ENCODE data around the gene ZSWIM5.

DNA sequence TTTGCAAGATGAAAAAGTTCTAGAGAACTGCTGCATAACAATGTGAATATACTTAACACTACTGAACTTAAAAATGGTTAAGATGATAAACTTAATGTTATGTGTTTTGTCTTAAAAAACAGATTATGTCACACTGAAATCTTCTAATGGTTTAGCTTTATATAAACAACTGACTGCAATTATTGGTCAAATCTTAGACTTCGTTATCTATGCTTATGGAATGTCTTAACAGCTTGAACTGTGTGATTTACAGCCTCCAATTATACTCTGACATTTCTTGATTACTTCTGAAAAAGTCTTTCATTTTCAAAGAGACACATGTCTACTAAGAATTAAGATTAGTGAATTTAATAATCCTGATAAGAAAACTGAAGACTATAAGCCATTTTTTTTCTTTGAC, 71.1 kb downstream of the ZSWIM5 start:
- TF ChIP-seq, protein P1, sequence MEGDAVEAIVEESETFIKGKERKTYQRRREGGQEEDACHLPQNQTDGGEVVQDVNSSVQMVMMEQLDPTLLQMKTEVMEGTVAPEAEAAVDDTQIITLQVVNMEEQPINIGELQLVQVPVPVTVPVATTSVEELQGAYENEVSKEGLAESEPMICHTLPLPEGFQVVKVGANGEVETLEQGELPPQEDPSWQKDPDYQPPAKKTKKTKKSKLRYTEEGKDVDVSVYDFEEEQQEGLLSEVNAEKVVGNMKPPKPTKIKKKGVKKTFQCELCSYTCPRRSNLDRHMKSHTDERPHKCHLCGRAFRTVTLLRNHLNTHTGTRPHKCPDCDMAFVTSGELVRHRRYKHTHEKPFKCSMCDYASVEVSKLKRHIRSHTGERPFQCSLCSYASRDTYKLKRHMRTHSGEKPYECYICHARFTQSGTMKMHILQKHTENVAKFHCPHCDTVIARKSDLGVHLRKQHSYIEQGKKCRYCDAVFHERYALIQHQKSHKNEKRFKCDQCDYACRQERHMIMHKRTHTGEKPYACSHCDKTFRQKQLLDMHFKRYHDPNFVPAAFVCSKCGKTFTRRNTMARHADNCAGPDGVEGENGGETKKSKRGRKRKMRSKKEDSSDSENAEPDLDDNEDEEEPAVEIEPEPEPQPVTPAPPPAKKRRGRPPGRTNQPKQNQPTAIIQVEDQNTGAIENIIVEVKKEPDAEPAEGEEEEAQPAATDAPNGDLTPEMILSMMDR (IDR thresholded peaks at IDR 0.05; ENCODE audit: low read depth, low read length, missing input control): no peak
- TF ChIP-seq, protein P2, sequence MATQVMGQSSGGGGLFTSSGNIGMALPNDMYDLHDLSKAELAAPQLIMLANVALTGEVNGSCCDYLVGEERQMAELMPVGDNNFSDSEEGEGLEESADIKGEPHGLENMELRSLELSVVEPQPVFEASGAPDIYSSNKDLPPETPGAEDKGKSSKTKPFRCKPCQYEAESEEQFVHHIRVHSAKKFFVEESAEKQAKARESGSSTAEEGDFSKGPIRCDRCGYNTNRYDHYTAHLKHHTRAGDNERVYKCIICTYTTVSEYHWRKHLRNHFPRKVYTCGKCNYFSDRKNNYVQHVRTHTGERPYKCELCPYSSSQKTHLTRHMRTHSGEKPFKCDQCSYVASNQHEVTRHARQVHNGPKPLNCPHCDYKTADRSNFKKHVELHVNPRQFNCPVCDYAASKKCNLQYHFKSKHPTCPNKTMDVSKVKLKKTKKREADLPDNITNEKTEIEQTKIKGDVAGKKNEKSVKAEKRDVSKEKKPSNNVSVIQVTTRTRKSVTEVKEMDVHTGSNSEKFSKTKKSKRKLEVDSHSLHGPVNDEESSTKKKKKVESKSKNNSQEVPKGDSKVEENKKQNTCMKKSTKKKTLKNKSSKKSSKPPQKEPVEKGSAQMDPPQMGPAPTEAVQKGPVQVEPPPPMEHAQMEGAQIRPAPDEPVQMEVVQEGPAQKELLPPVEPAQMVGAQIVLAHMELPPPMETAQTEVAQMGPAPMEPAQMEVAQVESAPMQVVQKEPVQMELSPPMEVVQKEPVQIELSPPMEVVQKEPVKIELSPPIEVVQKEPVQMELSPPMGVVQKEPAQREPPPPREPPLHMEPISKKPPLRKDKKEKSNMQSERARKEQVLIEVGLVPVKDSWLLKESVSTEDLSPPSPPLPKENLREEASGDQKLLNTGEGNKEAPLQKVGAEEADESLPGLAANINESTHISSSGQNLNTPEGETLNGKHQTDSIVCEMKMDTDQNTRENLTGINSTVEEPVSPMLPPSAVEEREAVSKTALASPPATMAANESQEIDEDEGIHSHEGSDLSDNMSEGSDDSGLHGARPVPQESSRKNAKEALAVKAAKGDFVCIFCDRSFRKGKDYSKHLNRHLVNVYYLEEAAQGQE (IDR thresholded peaks at IDR 0.05): no peak
- no peak for TF ChIP-seq SP1 (IDR thresholded peaks at IDR 0.05)
- no peak for TF ChIP-seq TAF1 (conservative IDR thresholded peaks at IDR 0.05)
- no peak for TF ChIP-seq JUND (IDR thresholded peaks at IDR 0.05)
- no peak for TF ChIP-seq GABPA (IDR thresholded peaks at IDR 0.05 in 1 of 2, conservative IDR thresholded peaks at IDR 0.05 in 1 of 2)
- TF ChIP-seq YY1 (IDR thresholded peaks at IDR 0.05): no peak
- TF ChIP-seq FOXA1 (IDR thresholded peaks at IDR 0.05): no peak
- TF ChIP-seq, protein P3, sequence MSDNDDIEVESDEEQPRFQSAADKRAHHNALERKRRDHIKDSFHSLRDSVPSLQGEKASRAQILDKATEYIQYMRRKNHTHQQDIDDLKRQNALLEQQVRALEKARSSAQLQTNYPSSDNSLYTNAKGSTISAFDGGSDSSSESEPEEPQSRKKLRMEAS (IDR thresholded peaks at IDR 0.05): no peak
- TF ChIP-seq RAD21 (IDR thresholded peaks at IDR 0.05): no peak
- TF ChIP-seq, protein P4, sequence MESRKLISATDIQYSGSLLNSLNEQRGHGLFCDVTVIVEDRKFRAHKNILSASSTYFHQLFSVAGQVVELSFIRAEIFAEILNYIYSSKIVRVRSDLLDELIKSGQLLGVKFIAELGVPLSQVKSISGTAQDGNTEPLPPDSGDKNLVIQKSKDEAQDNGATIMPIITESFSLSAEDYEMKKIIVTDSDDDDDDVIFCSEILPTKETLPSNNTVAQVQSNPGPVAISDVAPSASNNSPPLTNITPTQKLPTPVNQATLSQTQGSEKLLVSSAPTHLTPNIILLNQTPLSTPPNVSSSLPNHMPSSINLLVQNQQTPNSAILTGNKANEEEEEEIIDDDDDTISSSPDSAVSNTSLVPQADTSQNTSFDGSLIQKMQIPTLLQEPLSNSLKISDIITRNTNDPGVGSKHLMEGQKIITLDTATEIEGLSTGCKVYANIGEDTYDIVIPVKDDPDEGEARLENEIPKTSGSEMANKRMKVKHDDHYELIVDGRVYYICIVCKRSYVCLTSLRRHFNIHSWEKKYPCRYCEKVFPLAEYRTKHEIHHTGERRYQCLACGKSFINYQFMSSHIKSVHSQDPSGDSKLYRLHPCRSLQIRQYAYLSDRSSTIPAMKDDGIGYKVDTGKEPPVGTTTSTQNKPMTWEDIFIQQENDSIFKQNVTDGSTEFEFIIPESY (IDR thresholded peaks at IDR 0.05): no peak
- TF ChIP-seq RXRA (IDR thresholded peaks at IDR 0.05): no peak
- TF ChIP-seq EGR1 (IDR thresholded peaks at IDR 0.05; ENCODE audit: low read depth in 2 of 2): no peak
- no peak for TF ChIP-seq ATF3 (IDR thresholded peaks at IDR 0.05)

Data from liver (tissue), 3 donors.